ENCODE results near the gene CADM1.

CADM1 gene

GRCh38 chr11:115348416-115348815 lies 155.8 kb downstream of the CADM1 start:
- no peaks in the 10 kb centered on the region for H3K36me3 ChIP-seq (ENCODE audit: insufficient read depth, low read length)
- DNase-seq (ENCODE audit: low read depth, low spot score): no peak
- TF ChIP-seq POLR2AphosphoS5 (IDR thresholded peaks at IDR 0.05; ENCODE audit: borderline replicate concordance, low read depth, low read length): no peak
- no peak for TF ChIP-seq EZH2 (IDR thresholded peaks at IDR 0.05)

GRCh38 chr11:115347106-115347505 lies 157.1 kb downstream of the CADM1 start:
- Histone ChIP-seq H3K36me3 (ENCODE audit: insufficient read depth, low read length) (no peaks in the 10 kb centered on the region), H3K9me3 (ENCODE audit: low read depth, low read length) (no peaks in the 10 kb centered on the region), H3K4me3 (no peak overlapping the region), H3K27ac (no peak overlapping the region), H3K9ac (ENCODE audit: insufficient read length) (no peak overlapping the region)
- no peak for TF ChIP-seq POLR2AphosphoS5 (IDR thresholded peaks at IDR 0.05; ENCODE audit: borderline replicate concordance, low read depth, low read length)
- no peak for TF ChIP-seq FOXP2 (optimal IDR thresholded peaks at IDR 0.05; ENCODE audit: control extremely low read depth, extremely low read length, insufficient read depth)
- no peak for TF ChIP-seq EZH2 (IDR thresholded peaks at IDR 0.05)
- no peak for DNase-seq (ENCODE audit: low read depth, low spot score)

More at GRCh38 chr11:115348416-115348815, 155.8 kb downstream of the CADM1 start:
- Histone ChIP-seq H3K9me3 (ENCODE audit: low read depth, low read length) (no peaks in the 10 kb centered on the region), H3K9ac (ENCODE audit: insufficient read length) (no peak overlapping the region), H3K4me3 (no peak overlapping the region), H3K27ac (no peak overlapping the region)

- no peak for TF ChIP-seq POLR2AphosphoS5 (IDR thresholded peaks at IDR 0.05; ENCODE audit: borderline replicate concordance, low read depth, low read length)
- TF ChIP-seq EZH2 (IDR thresholded peaks at IDR 0.05): no peak
- TF ChIP-seq FOXP2 (optimal IDR thresholded peaks at IDR 0.05; ENCODE audit: control extremely low read depth, extremely low read length, insufficient read depth): no peak
- no peak overlapping the region for H3K9ac ChIP-seq (ENCODE audit: insufficient read length)
- DNase-seq (ENCODE audit: low read depth, low spot score): no peak
- H3K36me3 ChIP-seq (ENCODE audit: insufficient read depth, low read length): no peaks in the 10 kb centered on the region
- H3K27ac ChIP-seq: no peak overlapping the region
- no peak overlapping the region for H3K4me3 ChIP-seq
- no peaks in the 10 kb centered on the region for H3K9me3 ChIP-seq (ENCODE audit: low read depth, low read length)
Measured at GRCh38 chr11:115345840-115346239, 158.4 kb downstream of the CADM1 start.

DNA sequence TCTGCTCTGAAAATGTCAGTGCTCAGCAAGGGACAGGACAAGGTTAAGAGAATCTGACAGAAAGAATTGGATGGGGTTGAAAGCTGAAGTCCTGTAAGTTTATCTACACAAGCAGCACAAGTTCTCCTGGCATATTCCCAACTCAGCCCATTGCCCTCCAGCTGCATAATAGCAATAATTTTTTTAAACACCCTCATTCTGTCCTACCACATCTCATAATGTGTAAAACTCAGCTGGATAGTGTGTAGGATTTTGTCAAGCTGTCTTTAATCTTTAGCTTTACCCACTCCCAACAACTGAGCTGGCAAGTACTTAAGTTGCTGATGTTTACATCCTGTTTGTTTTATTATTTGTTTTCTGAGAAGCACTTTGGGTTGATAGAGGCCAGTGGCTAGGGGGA lies 158.9 kb downstream of the CADM1 start:
- H3K27ac ChIP-seq: no peak overlapping the region
- no peak for TF ChIP-seq POLR2AphosphoS5 (IDR thresholded peaks at IDR 0.05; ENCODE audit: borderline replicate concordance, low read depth, low read length)
- no peak for TF ChIP-seq EZH2 (IDR thresholded peaks at IDR 0.05)
- TF ChIP-seq FOXP2 (optimal IDR thresholded peaks at IDR 0.05; ENCODE audit: control extremely low read depth, extremely low read length, insufficient read depth): no peak
- no peak overlapping the region for H3K4me3 ChIP-seq
- no peak for DNase-seq (ENCODE audit: low read depth, low spot score)
- no peak overlapping the region for H3K9ac ChIP-seq (ENCODE audit: insufficient read length)
- no peaks in the 10 kb centered on the region for H3K9me3 ChIP-seq (ENCODE audit: low read depth, low read length)
- no peaks in the 10 kb centered on the region for H3K36me3 ChIP-seq (ENCODE audit: insufficient read depth, low read length)

DNA sequence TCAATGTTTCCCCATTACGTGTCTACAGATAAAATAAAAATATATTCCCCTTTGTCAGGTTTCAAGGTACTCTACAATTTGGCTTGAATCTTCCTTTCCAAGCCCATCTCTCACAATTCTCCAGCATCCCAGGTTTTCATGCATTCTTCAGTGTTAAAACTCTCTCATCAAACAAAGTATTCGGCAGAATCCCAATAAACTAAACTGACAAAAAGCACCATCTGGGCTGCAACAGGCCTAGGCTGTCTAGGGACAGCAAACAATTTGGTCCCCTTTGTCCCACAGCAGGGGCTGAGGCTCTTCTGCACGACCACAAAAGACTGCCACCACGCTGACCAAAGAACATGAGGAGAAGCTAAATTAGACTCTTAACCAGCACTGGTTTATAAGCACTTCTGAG lies 159.4 kb downstream of the CADM1 start:
- Histone ChIP-seq H3K9me3 (ENCODE audit: low read depth, low read length) (no peaks in the 10 kb centered on the region), H3K4me3 (no peak overlapping the region), H3K27ac (no peak overlapping the region), H3K36me3 (ENCODE audit: insufficient read depth, low read length) (no peaks in the 10 kb centered on the region), H3K9ac (ENCODE audit: insufficient read length) (no peak overlapping the region)
- no peak for DNase-seq (ENCODE audit: low read depth, low spot score)
- no peak for TF ChIP-seq POLR2AphosphoS5 (IDR thresholded peaks at IDR 0.05; ENCODE audit: borderline replicate concordance, low read depth, low read length)
- no peak for TF ChIP-seq FOXP2 (optimal IDR thresholded peaks at IDR 0.05; ENCODE audit: control extremely low read depth, extremely low read length, insufficient read depth)

DNA sequence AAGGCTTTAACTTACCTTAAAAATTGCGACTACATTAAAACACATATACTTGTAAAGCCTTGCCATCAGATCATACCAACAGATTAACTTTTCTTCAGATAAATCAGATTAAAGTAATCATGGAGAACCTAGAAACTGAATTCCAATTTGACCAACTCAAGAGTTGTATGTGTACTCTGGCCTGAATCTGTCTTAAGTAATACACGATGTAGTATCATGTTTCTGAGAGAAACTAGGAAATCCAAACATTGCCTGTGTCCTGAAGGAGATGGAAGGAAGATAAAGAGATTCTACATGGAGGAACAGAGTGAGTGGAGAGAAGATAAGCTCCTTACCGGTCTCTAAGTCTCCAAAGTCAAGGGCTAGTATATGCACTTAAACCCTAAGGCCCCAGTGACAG lies 162.1 kb downstream of the CADM1 start:
- no peaks in the 10 kb centered on the region for H3K36me3 ChIP-seq (ENCODE audit: insufficient read depth, low read length)
- H3K4me3 ChIP-seq: no peak overlapping the region
- no peak overlapping the region for H3K27ac ChIP-seq
- no peak overlapping the region for H3K9ac ChIP-seq (ENCODE audit: insufficient read length)
- no peak for DNase-seq (ENCODE audit: low read depth, low spot score)
- H3K9me3 ChIP-seq (ENCODE audit: low read depth, low read length): no peaks in the 10 kb centered on the region
- TF ChIP-seq POLR2AphosphoS5 (IDR thresholded peaks at IDR 0.05; ENCODE audit: borderline replicate concordance, low read depth, low read length) (no peak), FOXP2 (optimal IDR thresholded peaks at IDR 0.05; ENCODE audit: control extremely low read depth, extremely low read length, insufficient read depth) (no peak), EZH2 (IDR thresholded peaks at IDR 0.05) (no peak)

- H3K36me3 ChIP-seq (ENCODE audit: insufficient read depth, low read length): no peaks in the 10 kb centered on the region
- H3K9ac ChIP-seq (ENCODE audit: insufficient read length): no peak overlapping the region
- DNase-seq (ENCODE audit: low read depth, low spot score): no peak
- H3K27ac ChIP-seq: no peak overlapping the region
- TF ChIP-seq POLR2AphosphoS5 (IDR thresholded peaks at IDR 0.05; ENCODE audit: borderline replicate concordance, low read depth, low read length) (no peak), EZH2 (IDR thresholded peaks at IDR 0.05) (no peak), FOXP2 (optimal IDR thresholded peaks at IDR 0.05; ENCODE audit: control extremely low read depth, extremely low read length, insufficient read depth) (no peak)
- H3K9me3 ChIP-seq (ENCODE audit: low read depth, low read length): no peaks in the 10 kb centered on the region
- H3K4me3 ChIP-seq: no peak overlapping the region
Measured at GRCh38 chr11:115340874-115341273, 163.3 kb downstream of the CADM1 start.

DNA sequence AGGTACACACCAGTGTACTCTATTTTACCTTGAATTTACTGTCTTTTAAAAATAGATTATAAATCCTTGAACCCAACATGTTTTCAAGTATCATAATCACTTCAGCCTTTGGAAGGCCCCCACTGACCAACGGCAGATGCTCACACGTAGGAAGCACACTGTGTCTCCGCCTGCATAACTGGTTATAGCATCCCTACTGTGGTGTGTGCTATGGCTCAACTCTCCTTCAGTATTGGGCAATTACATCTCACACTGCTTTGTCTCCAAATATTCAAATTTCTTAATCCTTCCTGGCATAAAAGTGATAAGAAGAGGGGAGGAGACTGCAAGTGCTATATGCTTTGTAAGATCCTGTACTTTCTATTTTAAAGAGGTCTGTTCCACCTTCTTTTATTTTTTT lies 165.7 kb downstream of the CADM1 start:
- no peaks in the 10 kb centered on the region for H3K36me3 ChIP-seq (ENCODE audit: insufficient read depth, low read length)
- H3K9ac ChIP-seq (ENCODE audit: insufficient read length): no peak overlapping the region
- H3K27ac ChIP-seq: no peak overlapping the region
- DNase-seq (ENCODE audit: low read depth, low spot score): no peak
- no peak overlapping the region for H3K4me3 ChIP-seq
- no peaks in the 10 kb centered on the region for H3K9me3 ChIP-seq (ENCODE audit: low read depth, low read length)
- TF ChIP-seq FOXP2 (optimal IDR thresholded peaks at IDR 0.05; ENCODE audit: control extremely low read depth, extremely low read length, insufficient read depth): no peak
- no peak for TF ChIP-seq POLR2AphosphoS5 (IDR thresholded peaks at IDR 0.05; ENCODE audit: borderline replicate concordance, low read depth, low read length)
- TF ChIP-seq EZH2 (IDR thresholded peaks at IDR 0.05): no peak

GRCh38 chr11:115334932-115335788 lies 169.1 kb downstream of the CADM1 start:
- Histone ChIP-seq H3K36me3 (ENCODE audit: insufficient read depth, low read length) (no peaks in the 10 kb centered on the region), H3K27ac (no peak overlapping the region), H3K4me3 (no peak overlapping the region), H3K9ac (ENCODE audit: insufficient read length) (no peak overlapping the region), H3K9me3 (ENCODE audit: low read depth, low read length) (no peaks in the 10 kb centered on the region)
- TF ChIP-seq FOXP2 (optimal IDR thresholded peaks at IDR 0.05; ENCODE audit: control extremely low read depth, extremely low read length, insufficient read depth) (no peak), POLR2AphosphoS5 (IDR thresholded peaks at IDR 0.05; ENCODE audit: borderline replicate concordance, low read depth, low read length) (no peak), EZH2 (IDR thresholded peaks at IDR 0.05) (no peak)
- no peak for DNase-seq (ENCODE audit: low read depth, low spot score)

All from SK-N-MC (cell line).